DMS79 treated with DMSO at 0.1 percent for 48 hours (cell line): ENCODE data around the gene LIG4.

Experiments used
- DNase-seq: peaks from one replicate; lab custom pipeline; 2025; lab: John Stamatoyannopoulos, UW

The LIG4 gene

DNA sequence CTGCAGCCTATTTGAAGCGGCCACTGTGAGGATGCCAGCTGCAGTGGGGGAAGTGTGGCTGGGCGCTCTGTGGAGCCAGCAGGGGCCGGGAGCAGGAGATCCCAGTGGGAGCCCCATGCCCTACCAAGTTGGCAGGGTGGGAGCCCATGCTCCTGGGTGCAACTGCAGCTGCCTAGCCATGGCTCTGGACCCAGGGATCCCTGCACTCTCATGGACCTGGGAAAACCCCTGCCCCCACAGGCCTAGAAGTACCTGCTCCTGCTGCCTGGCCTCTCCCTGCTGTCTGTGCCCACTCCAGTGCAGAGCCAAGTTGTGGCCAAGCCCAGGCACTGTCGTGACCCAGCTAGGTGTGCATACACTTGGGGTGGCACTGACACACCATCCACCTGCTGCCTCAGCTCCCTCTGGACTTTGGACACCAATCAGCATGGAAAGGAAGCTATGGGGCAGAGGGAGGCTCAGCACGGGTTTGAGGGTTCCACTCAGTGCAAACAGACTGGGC, 20.9 kb downstream of the LIG4 start:
- DNase-seq = no peak

- DNase-seq = no peak
Measured at GRCh38 chr13:108193806-108194205, 21.5 kb downstream of the LIG4 start.

DNA sequence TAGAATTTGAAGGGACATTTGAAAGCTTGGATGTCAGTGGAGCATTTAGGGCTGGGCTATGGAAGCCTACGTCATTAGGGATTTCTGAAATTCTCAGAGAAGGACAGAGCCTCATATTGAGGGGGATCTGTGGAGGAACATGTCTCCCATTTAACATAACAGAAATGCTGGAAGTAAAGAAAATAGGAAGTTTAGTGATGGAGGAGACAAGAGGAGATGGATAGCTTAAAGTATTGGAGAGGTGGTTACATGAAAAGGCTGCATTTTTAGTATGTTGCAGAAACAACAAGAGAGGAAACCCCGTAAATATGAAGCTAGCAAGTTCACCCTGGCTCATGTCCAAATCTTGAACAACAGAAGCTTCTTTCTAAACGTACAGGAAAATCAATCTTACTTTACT, 24.4 kb downstream of the LIG4 start:
- DNase-seq = no peak

DNA sequence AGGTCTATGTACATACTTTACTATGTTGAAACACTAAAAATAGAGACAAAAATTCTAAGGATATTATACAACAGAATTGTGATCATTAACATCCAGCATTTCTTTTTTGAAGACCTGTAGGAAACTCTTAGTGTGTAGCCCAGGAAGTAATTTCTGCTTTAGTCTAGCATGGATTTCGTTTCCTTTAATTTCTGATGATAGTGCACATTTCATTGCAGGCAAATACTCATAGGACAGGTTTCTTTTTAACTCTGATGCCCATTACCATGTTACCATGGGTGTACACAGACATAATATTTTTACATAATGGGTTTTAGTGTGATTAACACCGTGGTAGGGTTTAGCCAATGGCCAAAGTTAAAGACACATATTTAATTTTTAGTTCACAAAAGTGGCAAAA, 27.1 kb downstream of the LIG4 start:
- DNase-seq = no peak

GRCh38 chr13:108185223-108185622, 30.1 kb downstream of the LIG4 start:
- DNase-seq = no peak

DNA sequence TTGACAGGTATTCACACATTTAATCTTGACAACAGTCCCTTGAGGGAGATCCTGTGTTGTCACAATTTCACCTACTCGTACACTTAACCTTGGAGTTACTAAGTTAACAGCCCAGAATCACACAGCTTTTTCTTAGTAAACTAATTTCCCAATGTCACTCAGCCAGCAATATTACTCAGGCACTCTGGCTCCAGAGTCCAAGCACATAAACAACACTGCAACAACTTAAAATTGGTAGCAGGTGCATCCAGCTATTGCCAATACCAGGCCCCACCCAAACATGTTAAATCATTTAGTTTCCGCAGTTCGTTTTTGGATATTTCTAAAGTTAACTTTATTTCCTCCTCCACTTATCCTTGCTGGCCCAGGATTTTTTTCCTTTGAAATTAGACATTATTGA, 32.7 kb downstream of the LIG4 start:
- DNase-seq = no peak

DNA sequence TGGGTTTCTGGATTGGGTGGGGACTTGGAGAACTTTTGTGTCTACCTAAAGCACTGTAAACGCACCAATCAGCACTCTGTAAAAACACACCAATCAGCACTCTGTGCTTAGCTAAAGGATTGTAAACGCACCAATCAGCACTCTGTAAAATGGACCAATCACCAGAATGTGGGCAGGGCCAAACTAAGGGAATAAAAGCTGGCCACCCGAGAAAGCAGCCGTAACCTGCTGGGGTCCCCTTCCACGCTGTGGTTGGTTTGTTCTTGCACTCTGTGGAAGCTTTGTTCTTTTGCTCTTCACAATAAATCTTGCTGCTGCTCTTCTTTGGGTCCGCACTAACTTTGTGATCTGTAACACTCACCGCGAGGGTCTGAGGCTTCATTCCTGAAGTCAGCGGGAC, 37.3 kb downstream of the LIG4 start:
- DNase-seq = no peak

- no peak for DNase-seq
Measured at GRCh38 chr13:108176685-108177274, 38.6 kb downstream of the LIG4 start.

- no peak for DNase-seq
Measured at GRCh38 chr13:108168929-108169328, 46.4 kb downstream of the LIG4 start.

- DNase-seq = no peak
Measured at GRCh38 chr13:108166078-108166477, 49.3 kb downstream of the LIG4 start.

- DNase-seq = no peak
Measured at GRCh38 chr13:108158746-108159145, 56.6 kb downstream of the LIG4 start.
